HG02938 (cell line): ENCODE results near the gene APOBEC4.

Experiments used
- ATAC-seq: cut with Tn5 transposase; IDR thresholded peaks from one replicate; pipeline ENCODE4 v1.9.1; 2021; ENCODE audit warnings: mild to moderate bottlenecking, moderate library complexity; ENCODE audit not compliant: unreplicated experiment

The APOBEC4 gene

GRCh38 chr1:183607322-183607980 is 45.7 kb downstream of the APOBEC4 start:
- ATAC-seq = peak; percentile 47

GRCh38 chr1:183605904-183606303 is 47.2 kb downstream of the APOBEC4 start:
- no peak for ATAC-seq

- no peak for ATAC-seq
These were observed 48.3 kb downstream of the APOBEC4 start for GRCh38 chr1:183604815-183605214.

DNA sequence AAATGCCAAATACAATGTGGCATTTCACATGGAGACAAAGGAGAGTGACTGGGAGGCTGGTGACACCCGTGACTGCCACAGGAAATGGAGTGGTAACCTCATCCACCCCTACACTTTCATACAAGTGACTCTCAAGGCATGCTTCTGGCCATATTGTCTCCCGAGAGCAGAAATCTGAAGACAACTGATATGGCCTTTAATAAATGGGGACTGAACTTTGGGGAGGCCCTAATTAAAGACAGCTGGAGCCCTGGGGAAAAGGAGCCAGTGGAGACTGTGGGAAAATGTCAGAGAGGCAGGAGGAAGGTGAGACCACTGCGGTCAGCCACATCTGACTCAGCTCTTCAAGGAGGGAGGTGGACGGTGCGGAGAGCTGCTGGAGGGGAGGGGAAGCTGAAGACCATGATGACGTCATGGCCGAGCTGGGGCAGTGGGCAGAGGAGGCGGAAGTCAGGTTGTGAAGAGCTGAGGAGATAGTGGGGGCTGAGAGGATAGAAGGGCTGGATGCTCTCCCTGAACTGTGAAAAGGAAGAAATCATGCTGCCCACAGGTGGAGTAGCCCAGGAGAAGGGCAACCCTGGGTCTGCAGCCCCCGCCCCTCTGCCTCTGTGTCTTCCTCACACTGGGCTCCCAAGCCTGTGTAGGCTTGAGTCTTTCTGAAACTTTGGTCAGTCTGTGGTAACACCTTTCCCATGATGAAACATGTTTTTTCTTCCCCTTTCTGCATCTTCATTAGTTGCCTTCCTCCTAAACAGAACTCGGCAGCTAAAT is 48.9 kb downstream of the APOBEC4 start:
- no peak for ATAC-seq

DNA sequence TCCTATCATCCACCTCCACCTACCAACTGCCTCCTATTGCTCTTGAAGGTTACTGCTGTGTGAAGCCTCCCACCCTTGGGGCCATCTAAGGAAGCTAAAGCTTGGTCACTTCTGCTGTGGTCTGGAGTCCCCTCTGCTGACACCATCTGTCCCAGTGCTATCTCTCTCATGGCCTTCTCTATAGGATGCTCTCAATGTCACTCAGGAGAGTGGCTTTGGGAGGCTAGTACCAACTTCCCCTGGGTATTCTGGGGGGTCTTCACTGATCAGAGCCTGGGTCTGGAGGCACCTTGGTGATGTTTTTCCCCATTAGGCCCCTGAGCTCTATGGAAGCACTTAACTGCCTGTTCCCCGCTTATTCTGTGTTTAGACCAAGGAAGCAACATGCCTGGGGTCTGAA is 50.6 kb downstream of the APOBEC4 start:
- no peak for ATAC-seq

GRCh38 chr1:183600634-183601033 is 52.5 kb downstream of the APOBEC4 start:
- ATAC-seq = no peak

GRCh38 chr1:183600136-183600535 is 53.0 kb downstream of the APOBEC4 start:
- ATAC-seq = no peak

GRCh38 chr1:183598386-183598785 is 54.7 kb downstream of the APOBEC4 start:
- ATAC-seq = peak; percentile 68

GRCh38 chr1:183597656-183598347 is 55.3 kb downstream of the APOBEC4 start:
- ATAC-seq = no peak

DNA sequence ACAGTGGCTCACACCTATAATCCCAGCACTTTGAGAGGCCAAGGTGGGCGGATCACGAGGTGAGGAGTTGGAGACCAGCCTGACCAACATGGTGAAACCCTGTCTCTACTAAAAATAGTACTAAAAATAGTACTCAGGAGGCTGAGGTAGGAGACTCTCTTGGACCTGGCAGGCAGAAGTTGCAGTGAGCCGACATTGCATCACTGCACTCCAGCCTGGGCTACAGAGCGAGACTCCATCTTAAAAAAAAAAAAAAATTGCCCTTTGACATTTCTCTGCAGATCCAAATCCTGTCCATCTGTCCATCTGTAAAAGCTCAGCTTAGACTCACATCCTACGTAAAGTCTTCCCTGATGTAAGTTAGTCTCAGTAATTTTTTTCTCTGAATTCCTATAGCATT is 56.6 kb downstream of the APOBEC4 start:
- no peak for ATAC-seq
